Smooth muscle cell (in vitro differentiated cells): ENCODE data around the gene PAPPA. TPM values are rescaled to one million over a fixed set of nuclear protein-coding genes. Genes with fewer than 3 reads are reported as not detected.

Experiments
- DNase-seq: peaks from one replicate; lab custom pipeline; 2025; ENCODE audit not compliant: unreplicated experiment; lab: John Stamatoyannopoulos, UW
- H2AFZ ChIP-seq: fragments of 200-600 bp; sonication (generic); 2 replicates; pipeline ENCODE4 v1.6.0; 2016; ENCODE audit warnings: antibody characterized with exemption, low read depth, mild to moderate bottlenecking
- H3F3A ChIP-seq: fragments of 200-600 bp; sonication (generic); 2 replicates; pipeline ENCODE4 v1.6.0; 2017; ENCODE audit warnings: antibody characterized with exemption, low read depth
- H3K27ac ChIP-seq: fragments of 200-600 bp; sonication (generic); 2 replicates; pipeline ENCODE4 v1.5.1; 2016; ENCODE audit warnings: low read depth, mild to moderate bottlenecking
- H3K27me3 ChIP-seq: fragments of 200-600 bp; sonication (generic); 2 replicates; pipeline ENCODE4 v1.6.1; 2016; ENCODE audit warnings: low read depth, mild to moderate bottlenecking
- H3K36me3 ChIP-seq: fragments of 200-600 bp; sonication (generic); 2 replicates; pipeline ENCODE4 v1.5.1; 2016; ENCODE audit warnings: low read depth
- H3K4me1 ChIP-seq: fragments of 200-600 bp; sonication (generic); 2 replicates; pipeline ENCODE4 v1.5.1; 2016; ENCODE audit warnings: low read depth
- H3K4me2 ChIP-seq: fragments of 200-600 bp; sonication (generic); 2 replicates; pipeline ENCODE4 v1.6.0; 2016; ENCODE audit warnings: mild to moderate bottlenecking
- H3K4me3 ChIP-seq: fragments of 200-600 bp; sonication (generic); 2 replicates; pipeline ENCODE4 v1.5.1; 2016; ENCODE audit warnings: mild to moderate bottlenecking
- H3K79me2 ChIP-seq: fragments of 200-600 bp; sonication (generic); 2 replicates; pipeline ENCODE4 v1.6.0; 2016; ENCODE audit warnings: low read depth, mild to moderate bottlenecking
- H3K9ac ChIP-seq: fragments of 200-600 bp; sonication (generic); 2 replicates; pipeline ENCODE4 v1.6.0; 2016; ENCODE audit warnings: low read depth
- H3K9me3 ChIP-seq: fragments of 200-600 bp; sonication (generic); replicated peaks from 2 replicates; pipeline ENCODE4 v1.5.1; 2016; ENCODE audit warnings: low read depth
- H4K20me1 ChIP-seq: fragments of 200-600 bp; sonication (generic); 2 replicates; pipeline ENCODE4 v1.6.0; 2016; ENCODE audit warnings: low read depth
- CTCF ChIP-seq: fragments of 200-600 bp; sonication (generic); IDR thresholded peaks from 2 replicates; pipeline ENCODE4 v1.5.1; 2017; ENCODE audit warnings: borderline replicate concordance, mild to moderate bottlenecking, antibody characterized with exemption; ENCODE audit not compliant: insufficient read depth, poor library complexity, severe bottlenecking
- WGBS: methylation state at CpG from one replicate; pipeline ENCODE4 v1.1.7; 2016; ENCODE audit warnings: low lambda C conversion rate; 5-methylcytosine and 5-hydroxymethylcytosine counted together
- polyA plus RNA-seq: library from polyadenylated mRNA; unstranded; fragments of >200 nt; fragmentation: Nextera tagmentation; extraction: Ambion mirVana; gene quantifications from 2 replicates; pipeline ENCODE4 v1.2.1, GENCODE V29; 2016
- total RNA-seq: library from RNA; depleted of rRNA; stranded (reverse); fragments of >200 nt; gene quantifications from 2 replicates; pipeline ENCODE4 v1.2.3, GENCODE V29; 2014

The PAPPA gene
- total and polyA plus RNA-seq, 2 experiments from 2014 or later: 27.7 to 114 TPM

- Histone ChIP-seq H4K20me1 (peaks cover 6% of the 10 kb centered on the region), H3K27ac (peak overlapping the region; percentile 95), H3K9ac (peak overlapping the region; percentile 91), H3K9me3 (no peaks in the 10 kb centered on the region), H3K4me3 (peak overlapping the region; percentile 78), H3K4me2 (peak overlapping the region; percentile 99), H3K79me2 (peaks cover 44% of the 10 kb centered on the region), H3F3A (peaks cover 17% of the 10 kb centered on the region), H3K27me3 (no peaks in the 10 kb centered on the region), H2AFZ (peak overlapping the region; percentile 80), H3K36me3 (no peaks in the 10 kb centered on the region), H3K4me1 (peaks cover 35% of the 10 kb centered on the region)
- TF ChIP-seq CTCF: no peak
- no peak for DNase-seq
- WGBS: 1% methylated on average over 40 of the region's 74 CpGs
Measured at GRCh38 chr9:116154334-116154975, 864 bp downstream of the PAPPA start.

GRCh38 chr9:116154976-116155697, 1.5 kb downstream of the PAPPA start:
- Histone ChIP-seq H3F3A (peaks cover 17% of the 10 kb centered on the region), H3K9ac (peak overlapping the region; percentile 91), H4K20me1 (peaks cover 6% of the 10 kb centered on the region), H3K4me2 (peak overlapping the region; percentile 99), H2AFZ (peak overlapping the region; percentile 80), H3K36me3 (no peaks in the 10 kb centered on the region), H3K79me2 (peaks cover 50% of the 10 kb centered on the region), H3K9me3 (no peaks in the 10 kb centered on the region), H3K4me1 (peaks cover 35% of the 10 kb centered on the region), H3K27ac (peak overlapping the region; percentile 95), H3K4me3 (peak overlapping the region; percentile 78), H3K27me3 (no peaks in the 10 kb centered on the region)
- WGBS: 2% methylated on average over 27 of the region's 27 CpGs
- peak; percentile 41 for DNase-seq
- TF ChIP-seq CTCF: no peak

- Histone ChIP-seq H3K4me1 (peaks cover 35% of the 10 kb centered on the region), H4K20me1 (peaks cover 9% of the 10 kb centered on the region), H3K4me3 (peak overlapping the region; percentile 78), H3K9ac (peak overlapping the region; percentile 91), H3K36me3 (no peaks in the 10 kb centered on the region), H3K9me3 (no peaks in the 10 kb centered on the region), H3K27me3 (no peaks in the 10 kb centered on the region), H2AFZ (peak overlapping the region; percentile 80), H3F3A (peaks cover 17% of the 10 kb centered on the region), H3K79me2 (peaks cover 54% of the 10 kb centered on the region), H3K27ac (peak overlapping the region; percentile 95), H3K4me2 (peak overlapping the region; percentile 99)
- 3% methylated on average over 10 of the region's 10 CpGs for WGBS
- TF ChIP-seq CTCF: no peak
- no peak for DNase-seq
Measured at GRCh38 chr9:116155698-116156039, 2.1 kb downstream of the PAPPA start.
